SU-DHL-6 (cell line): ENCODE measurements around the gene KRT32.

Source experiments
- EZH2phosphoT487 ChIP-seq: fragments of 200-600 bp; sonication (generic), shearing (Covaris generic); conservative IDR thresholded peaks from 2 replicates; pipeline ENCODE4 v1.6.1; 2018; ENCODE audit warnings: mild to moderate bottlenecking, antibody characterized with exemption, low read length, moderate library complexity, mixed read lengths
- TF ChIP-seq, protein P1 (sequence below): fragments of 200-600 bp; sonication (generic); IDR thresholded peaks from one replicate; pipeline ENCODE4 v1.5.1; 2017; ENCODE audit warnings: antibody characterized with exemption, mild to moderate bottlenecking, low read length, moderate library complexity; ENCODE audit not compliant: insufficient read depth, poor library complexity, severe bottlenecking

DNA sequence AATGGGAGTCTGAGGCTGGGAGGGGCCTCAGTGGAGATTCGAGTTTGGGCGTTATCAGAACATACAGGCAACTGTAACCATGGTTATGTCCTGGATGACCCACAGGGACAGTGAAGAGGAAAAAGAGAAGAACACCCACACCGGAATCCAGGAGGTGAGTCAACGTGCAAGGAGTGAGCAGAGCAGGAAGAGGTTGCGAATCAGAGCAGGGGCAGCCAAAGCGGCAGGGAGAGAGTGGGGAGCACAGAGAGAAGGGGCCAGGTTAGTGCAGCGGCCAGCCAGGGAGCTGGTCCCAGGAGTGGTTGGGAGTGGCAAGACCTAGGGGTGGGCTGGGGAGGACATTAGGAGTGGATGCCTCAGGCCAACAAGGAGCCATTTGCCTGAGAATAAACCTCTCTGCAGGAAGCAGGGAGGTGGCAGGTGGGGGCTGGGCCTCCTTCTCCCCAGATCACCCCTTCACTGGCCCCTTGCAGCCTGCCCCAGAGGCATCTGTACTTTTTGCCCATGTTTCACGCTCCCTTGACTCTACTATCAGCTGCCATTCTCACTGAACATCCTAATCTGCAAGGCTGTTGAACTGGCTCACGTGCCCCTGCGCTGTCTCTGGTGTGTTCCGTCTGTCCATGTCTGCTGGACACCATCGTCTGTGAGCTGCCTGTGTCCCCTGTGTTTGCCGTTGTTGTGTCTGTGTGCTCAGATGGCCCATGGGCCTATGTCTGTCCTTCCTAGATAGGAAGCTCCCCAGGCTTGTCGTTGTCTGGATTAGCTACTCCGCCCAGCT is 33.1 kb upstream of the KRT32 start:
- TF ChIP-seq, protein P1, sequence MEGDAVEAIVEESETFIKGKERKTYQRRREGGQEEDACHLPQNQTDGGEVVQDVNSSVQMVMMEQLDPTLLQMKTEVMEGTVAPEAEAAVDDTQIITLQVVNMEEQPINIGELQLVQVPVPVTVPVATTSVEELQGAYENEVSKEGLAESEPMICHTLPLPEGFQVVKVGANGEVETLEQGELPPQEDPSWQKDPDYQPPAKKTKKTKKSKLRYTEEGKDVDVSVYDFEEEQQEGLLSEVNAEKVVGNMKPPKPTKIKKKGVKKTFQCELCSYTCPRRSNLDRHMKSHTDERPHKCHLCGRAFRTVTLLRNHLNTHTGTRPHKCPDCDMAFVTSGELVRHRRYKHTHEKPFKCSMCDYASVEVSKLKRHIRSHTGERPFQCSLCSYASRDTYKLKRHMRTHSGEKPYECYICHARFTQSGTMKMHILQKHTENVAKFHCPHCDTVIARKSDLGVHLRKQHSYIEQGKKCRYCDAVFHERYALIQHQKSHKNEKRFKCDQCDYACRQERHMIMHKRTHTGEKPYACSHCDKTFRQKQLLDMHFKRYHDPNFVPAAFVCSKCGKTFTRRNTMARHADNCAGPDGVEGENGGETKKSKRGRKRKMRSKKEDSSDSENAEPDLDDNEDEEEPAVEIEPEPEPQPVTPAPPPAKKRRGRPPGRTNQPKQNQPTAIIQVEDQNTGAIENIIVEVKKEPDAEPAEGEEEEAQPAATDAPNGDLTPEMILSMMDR = no peak
- TF ChIP-seq EZH2phosphoT487 = no peak
